Mesendoderm (in vitro differentiated cells): ENCODE data around the gene RNF208.

Experiments used
- DNase-seq: peaks from one replicate; pipeline ENCODE4 v3.0.0; 2013
- H2AK5ac ChIP-seq: 2 replicates; pipeline ENCODE4 v1.6.1; 2013; ENCODE audit warnings: low read length, inconsistent platforms
- H2BK120ac ChIP-seq: 2 replicates; pipeline ENCODE4 v1.6.1; 2013; ENCODE audit warnings: low read depth, mild to moderate bottlenecking, low read length, moderate library complexity, mixed read lengths
- H2BK15ac ChIP-seq: replicated peaks from 2 replicates; pipeline ENCODE4 v1.6.1; 2013; ENCODE audit warnings: low read depth, mild to moderate bottlenecking, moderate library complexity
- H2BK5ac ChIP-seq: 2 replicates; pipeline ENCODE4 v1.6.1; 2013; ENCODE audit warnings: low read length, inconsistent platforms
- H3K18ac ChIP-seq: 2 replicates; pipeline ENCODE4 v1.6.1; 2013; ENCODE audit warnings: mild to moderate bottlenecking, low read length, mixed read lengths
- H3K23ac ChIP-seq: one replicate; pipeline ENCODE4 v1.6.1; 2013; ENCODE audit warnings: low read length
- H3K27ac ChIP-seq: 2 replicates; pipeline ENCODE4 v1.5.1; 2013; ENCODE audit warnings: low read depth, mild to moderate bottlenecking, inconsistent platforms, low read length, moderate library complexity
- H3K27me3 ChIP-seq: 2 replicates; pipeline ENCODE4 v1.6.1; 2013; ENCODE audit warnings: low read length, control low read depth, mild to moderate bottlenecking, inconsistent platforms; ENCODE audit not compliant: insufficient read depth, poor library complexity
- H3K36me3 ChIP-seq: 2 replicates; pipeline ENCODE4 v1.6.1; 2013; ENCODE audit warnings: low read length, inconsistent platforms; ENCODE audit not compliant: control insufficient read depth, insufficient read depth
- H3K4ac ChIP-seq: one replicate; pipeline ENCODE4 v1.6.1; 2013; ENCODE audit warnings: low read depth, mild to moderate bottlenecking, low read length, moderate library complexity
- H3K4me1 ChIP-seq: 2 replicates; pipeline ENCODE4 v1.6.1; 2013; ENCODE audit warnings: low read depth, low read length, inconsistent platforms; ENCODE audit not compliant: control insufficient read depth
- H3K4me2 ChIP-seq: 2 replicates; pipeline ENCODE4 v1.6.1; 2013; ENCODE audit warnings: low read length
- H3K4me3 ChIP-seq: 2 replicates; pipeline ENCODE4 v1.5.1; 2013; ENCODE audit warnings: mild to moderate bottlenecking, low read length
- H3K56ac ChIP-seq: one replicate; pipeline ENCODE4 v1.6.1; 2013; ENCODE audit warnings: low read length
- H3K79me1 ChIP-seq: 2 replicates; pipeline ENCODE4 v1.6.1; 2013; ENCODE audit warnings: low read length, inconsistent platforms
- H3K79me2 ChIP-seq: 2 replicates; pipeline ENCODE4 v1.6.1; 2013; ENCODE audit warnings: mild to moderate bottlenecking, low read length; ENCODE audit not compliant: control insufficient read depth, insufficient read depth
- H3K9ac ChIP-seq: 2 replicates; pipeline ENCODE4 v1.6.1; 2013; ENCODE audit warnings: low read length, inconsistent platforms
- H4K5ac ChIP-seq: one replicate; pipeline ENCODE4 v1.6.1; 2013; ENCODE audit warnings: low read length
- H4K8ac ChIP-seq: one replicate; pipeline ENCODE4 v1.6.1; 2013; ENCODE audit warnings: low read depth, mild to moderate bottlenecking, control low read depth, low read length, moderate library complexity
- WGBS: extraction: QIAGEN DNeasy Blood & Tissue Kit; methylation state at CpG from one replicate; pipeline ENCODE4 v1.1.7; 2013; ENCODE audit warnings: low lambda C conversion rate, missing lambda C conversion rate; ENCODE audit not compliant: insufficient coverage; ENCODE audit errors: extremely low coverage; 5-methylcytosine and 5-hydroxymethylcytosine counted together

RNF208 gene

DNA sequence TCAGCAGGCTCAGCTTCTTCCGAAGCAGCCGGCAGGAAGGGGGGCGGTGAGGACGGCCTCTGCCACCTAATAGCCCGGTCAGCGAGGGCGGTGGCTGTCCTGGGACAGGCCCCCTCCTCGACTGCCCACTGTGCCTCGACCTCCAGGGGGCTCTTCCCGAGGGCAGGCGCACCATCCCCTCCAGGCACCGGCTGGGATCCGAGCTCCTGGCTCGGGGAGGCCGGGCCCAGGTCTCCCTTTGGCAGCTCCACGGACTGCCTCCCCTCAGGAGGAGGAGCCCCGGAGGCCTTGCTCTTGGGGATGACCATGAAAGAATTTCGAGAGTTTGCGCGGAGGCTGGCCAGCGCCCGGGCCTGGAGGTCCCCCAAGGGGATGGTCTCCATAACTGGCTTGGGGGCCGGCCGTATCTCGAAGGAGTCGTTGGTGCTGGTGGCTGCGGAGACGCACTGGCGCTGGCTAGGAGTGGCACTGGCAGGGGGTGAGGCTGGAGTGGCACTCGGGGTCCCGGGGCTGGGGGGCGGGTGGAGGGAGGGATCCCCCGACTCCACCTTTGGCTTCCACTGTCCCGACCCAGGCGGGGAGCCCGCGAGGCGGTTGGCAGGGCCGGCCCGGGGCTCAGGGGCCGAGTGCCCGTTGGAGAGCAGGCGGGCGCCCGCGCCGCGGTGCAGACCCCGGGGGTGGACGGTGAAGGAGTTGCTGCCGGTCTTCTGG is 22.5 kb downstream of the RNF208 start:
- peak overlapping the region; percentile 67 for H3K56ac ChIP-seq
- H4K8ac ChIP-seq = no peak overlapping the region
- no peak overlapping the region for H3K27ac ChIP-seq
- H3K79me1 ChIP-seq = peaks cover 19% of the 10 kb centered on the region
- H2BK120ac ChIP-seq = no peak overlapping the region
- H3K36me3 ChIP-seq = no peaks in the 10 kb centered on the region
- peak overlapping the region; percentile 38 for H3K4ac ChIP-seq
- peak overlapping the region; percentile 64 for H3K18ac ChIP-seq
- DNase-seq = peak; percentile 28
- no peaks in the 10 kb centered on the region for H3K27me3 ChIP-seq
- H3K9ac ChIP-seq = peak overlapping the region; percentile 69
- peaks cover 3% of the 10 kb centered on the region for H3K4me1 ChIP-seq
- no peak overlapping the region for H3K4me3 ChIP-seq
- H2BK15ac ChIP-seq = no peak overlapping the region
- WGBS = no CpG with 5 or more reads among the region's 51 CpGs
- H2AK5ac ChIP-seq = no peak overlapping the region
- H3K4me2 ChIP-seq = peak overlapping the region; percentile 46
- peak overlapping the region; percentile 45 for H3K23ac ChIP-seq
- H3K79me2 ChIP-seq = peaks cover 11% of the 10 kb centered on the region
- no peak overlapping the region for H4K5ac ChIP-seq
- H2BK5ac ChIP-seq = no peak overlapping the region

DNA sequence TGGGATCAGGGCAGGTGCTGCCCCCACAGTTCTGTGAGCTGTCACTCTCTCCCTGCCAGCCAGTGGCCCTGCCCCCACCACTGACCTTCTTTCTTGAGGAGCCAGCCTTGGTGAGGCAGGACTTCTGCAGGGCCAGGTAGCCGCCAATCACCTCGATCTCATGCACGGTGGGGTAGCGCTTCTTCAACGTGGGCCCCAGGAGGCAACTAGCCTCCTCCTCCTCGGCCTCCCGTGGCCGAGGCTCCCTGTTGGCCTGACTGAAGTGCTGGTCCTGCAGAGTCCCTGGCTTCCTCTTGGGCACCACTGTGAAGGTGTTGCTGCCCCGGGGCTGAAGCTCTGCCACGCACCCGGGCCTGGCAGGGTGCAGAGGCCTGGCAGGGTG is 23.1 kb downstream of the RNF208 start:
- no peak overlapping the region for H4K5ac ChIP-seq
- DNase-seq = no peak
- H3K4me3 ChIP-seq = no peak overlapping the region
- no peaks in the 10 kb centered on the region for H3K36me3 ChIP-seq
- no peak overlapping the region for H4K8ac ChIP-seq
- no peak overlapping the region for H2BK120ac ChIP-seq
- H2AK5ac ChIP-seq = no peak overlapping the region
- H3K79me1 ChIP-seq = peaks cover 13% of the 10 kb centered on the region
- peaks cover 4% of the 10 kb centered on the region for H3K79me2 ChIP-seq
- no peak overlapping the region for H3K23ac ChIP-seq
- no peak overlapping the region for H3K27ac ChIP-seq
- H3K4ac ChIP-seq = no peak overlapping the region
- no peak overlapping the region for H2BK15ac ChIP-seq
- H3K18ac ChIP-seq = no peak overlapping the region
- H3K4me1 ChIP-seq = no peaks in the 10 kb centered on the region
- H3K27me3 ChIP-seq = no peaks in the 10 kb centered on the region
- WGBS = no CpG with 5 or more reads among the region's 11 CpGs
- H3K56ac ChIP-seq = peak overlapping the region; percentile 67
- H2BK5ac ChIP-seq = no peak overlapping the region
- H3K9ac ChIP-seq = peak overlapping the region; percentile 15
- no peak overlapping the region for H3K4me2 ChIP-seq

DNA sequence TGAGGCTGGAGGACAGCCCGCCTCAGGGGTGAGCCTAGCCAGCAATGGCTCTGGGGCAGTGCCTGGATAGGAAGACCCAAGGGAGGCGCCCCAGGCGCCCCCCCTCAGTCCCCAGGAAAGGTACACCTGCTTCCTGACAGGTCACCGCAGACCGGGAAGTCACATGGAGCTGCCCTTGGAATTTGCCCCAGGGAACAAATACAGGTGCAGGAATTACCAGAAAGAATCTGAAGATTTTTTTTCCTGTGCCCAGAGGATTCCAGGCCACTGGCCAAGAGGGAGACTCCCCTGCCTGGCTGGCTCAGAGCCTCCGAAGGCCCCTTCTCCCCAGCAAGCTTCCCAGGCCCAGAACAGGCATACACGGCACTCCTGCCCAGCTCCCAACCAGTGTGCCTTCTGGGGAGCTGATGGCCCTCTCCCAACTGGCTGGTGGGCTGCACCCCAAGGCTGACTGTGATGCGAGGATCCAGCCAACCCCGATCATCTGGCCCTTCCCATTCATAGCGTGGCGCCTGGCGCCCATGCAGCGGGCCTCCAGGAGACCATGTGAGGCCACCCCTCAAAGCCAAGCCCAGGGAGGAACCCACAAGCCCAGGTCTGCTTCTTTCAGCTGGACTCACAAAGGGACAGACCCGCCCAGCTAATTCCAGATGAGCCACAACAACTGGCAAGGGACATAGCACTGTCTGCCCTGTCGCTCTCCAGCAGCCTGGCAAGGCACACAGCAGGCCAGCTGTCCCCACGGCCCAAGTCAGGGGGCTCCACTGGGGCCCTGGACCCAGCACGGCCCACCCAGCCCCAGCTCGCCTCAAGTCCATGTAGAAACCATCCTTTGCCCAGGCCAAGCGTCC is 23.8 kb downstream of the RNF208 start:
- Histone ChIP-seq H3K36me3 (no peaks in the 10 kb centered on the region), H2BK120ac (no peak overlapping the region), H3K4me1 (no peaks in the 10 kb centered on the region), H3K27ac (no peak overlapping the region), H3K56ac (peak overlapping the region; percentile 15), H3K79me1 (peaks cover 11% of the 10 kb centered on the region), H2AK5ac (no peak overlapping the region), H4K5ac (no peak overlapping the region), H2BK5ac (no peak overlapping the region), H2BK15ac (no peak overlapping the region), H3K79me2 (peaks cover 2% of the 10 kb centered on the region), H4K8ac (no peak overlapping the region), H3K27me3 (no peaks in the 10 kb centered on the region), H3K9ac (peak overlapping the region; percentile 34), H3K4me3 (no peak overlapping the region), H3K23ac (no peak overlapping the region), H3K18ac (no peak overlapping the region), H3K4ac (no peak overlapping the region), H3K4me2 (no peak overlapping the region)
- no peak for DNase-seq
- no CpG with 5 or more reads among the region's 19 CpGs for WGBS

DNA sequence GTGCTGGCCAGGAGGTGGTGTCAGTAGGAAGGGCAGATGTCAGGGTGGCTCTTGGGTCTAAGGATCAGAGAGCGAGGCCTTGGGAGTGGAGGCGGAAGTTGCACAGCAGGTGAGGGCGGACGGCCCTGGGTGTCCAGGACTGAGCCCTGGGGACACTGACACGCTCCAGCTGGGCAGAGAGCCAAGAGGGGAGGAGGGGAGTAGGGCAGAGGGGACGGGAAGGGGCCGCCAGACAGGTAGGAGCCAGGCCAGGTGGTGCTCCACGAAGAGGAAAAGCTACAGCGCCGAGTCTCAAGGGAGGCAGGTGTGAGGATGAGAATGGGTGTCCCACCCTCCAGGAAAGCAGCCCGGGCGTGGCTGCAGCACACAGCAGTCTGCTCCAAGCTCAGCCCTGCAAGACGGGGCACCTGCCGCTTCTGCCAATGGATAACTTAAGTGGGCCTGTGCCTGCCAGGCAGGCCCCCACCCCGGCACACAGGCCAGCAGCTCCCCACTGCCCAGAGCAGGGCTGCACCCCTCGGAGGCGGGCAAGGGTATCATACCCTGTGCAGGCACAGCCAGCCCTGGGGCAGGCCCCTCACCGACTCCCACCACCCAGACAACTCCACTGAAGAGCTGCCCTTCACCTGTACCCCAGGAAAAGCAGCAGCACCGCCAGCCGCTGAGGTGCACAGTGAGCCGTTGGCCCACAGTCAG is 26.4 kb downstream of the RNF208 start:
- H2AK5ac ChIP-seq = no peak overlapping the region
- H3K9ac ChIP-seq = no peak overlapping the region
- H4K5ac ChIP-seq = no peak overlapping the region
- no CpG with 5 or more reads among the region's 21 CpGs for WGBS
- no peak overlapping the region for H2BK120ac ChIP-seq
- DNase-seq = no peak
- no peaks in the 10 kb centered on the region for H3K27me3 ChIP-seq
- H3K27ac ChIP-seq = no peak overlapping the region
- no peak overlapping the region for H3K18ac ChIP-seq
- peaks cover 7% of the 10 kb centered on the region for H3K79me1 ChIP-seq
- H3K79me2 ChIP-seq = peaks cover 2% of the 10 kb centered on the region
- no peak overlapping the region for H4K8ac ChIP-seq
- H3K4me2 ChIP-seq = no peak overlapping the region
- H2BK5ac ChIP-seq = no peak overlapping the region
- no peak overlapping the region for H2BK15ac ChIP-seq
- H3K23ac ChIP-seq = no peak overlapping the region
- no peak overlapping the region for H3K4ac ChIP-seq
- H3K36me3 ChIP-seq = no peaks in the 10 kb centered on the region
- H3K56ac ChIP-seq = no peak overlapping the region
- no peak overlapping the region for H3K4me3 ChIP-seq
- H3K4me1 ChIP-seq = no peaks in the 10 kb centered on the region

DNA sequence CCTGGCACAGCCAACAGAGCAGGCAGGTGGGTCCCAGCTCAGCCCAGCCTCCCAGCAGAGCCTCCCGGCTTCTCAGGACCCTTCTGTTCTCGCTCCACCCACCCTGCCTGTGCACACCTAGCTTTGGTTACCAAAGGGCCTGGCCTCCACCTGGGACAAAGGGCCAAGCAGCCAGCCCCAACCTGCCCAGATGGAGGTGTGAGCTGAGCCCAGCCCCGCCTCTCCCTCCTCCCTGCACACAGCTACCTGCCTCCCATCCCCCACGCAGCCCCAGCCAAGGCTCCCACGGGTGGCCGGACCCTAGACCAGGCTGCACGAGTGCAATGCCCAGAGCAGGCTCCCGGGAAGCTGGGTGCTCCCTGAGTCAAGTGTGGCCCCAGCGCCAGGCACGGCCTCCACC is 27.1 kb downstream of the RNF208 start:
- Histone ChIP-seq H3K23ac (no peak overlapping the region), H3K79me2 (peaks cover 2% of the 10 kb centered on the region), H4K5ac (no peak overlapping the region), H2BK5ac (no peak overlapping the region), H3K79me1 (peaks cover 8% of the 10 kb centered on the region), H3K4me3 (no peak overlapping the region), H3K27me3 (no peaks in the 10 kb centered on the region), H3K4me1 (no peaks in the 10 kb centered on the region), H3K36me3 (no peaks in the 10 kb centered on the region), H3K18ac (no peak overlapping the region), H2BK120ac (no peak overlapping the region), H3K27ac (no peak overlapping the region), H3K4me2 (no peak overlapping the region), H3K9ac (no peak overlapping the region), H3K4ac (no peak overlapping the region), H4K8ac (no peak overlapping the region), H2AK5ac (no peak overlapping the region), H2BK15ac (no peak overlapping the region), H3K56ac (no peak overlapping the region)
- WGBS = no CpG with 5 or more reads among the region's 10 CpGs
- no peak for DNase-seq
